Measurements from ENCODE around the gene KNDC1.
"Not testable (repeated sequence)": the region's sequence is repeated elsewhere in the genome, so short reads cannot be mapped to it uniquely, and the experiment has no call there.

Gene KNDC1

GRCh38 chr10:133265052-133265451 lies 105.0 kb downstream of the KNDC1 start:
- DNase-seq: not testable (repeated sequence)

- DNase-seq: no peak
These were observed 106.2 kb downstream of the KNDC1 start for GRCh38 chr10:133266056-133266795.

GRCh38 chr10:133267293-133267692 lies 107.3 kb downstream of the KNDC1 start:
- no peak for DNase-seq

GRCh38 chr10:133267829-133268228 lies 107.8 kb downstream of the KNDC1 start:
- DNase-seq: no peak

GRCh38 chr10:133268532-133268931 lies 108.5 kb downstream of the KNDC1 start:
- no peak for DNase-seq

- DNase-seq: no peak
These were observed 109.3 kb downstream of the KNDC1 start for GRCh38 chr10:133269367-133269766.

GRCh38 chr10:133270204-133270603 lies 110.2 kb downstream of the KNDC1 start:
- DNase-seq: no peak

GRCh38 chr10:133270773-133271297 lies 110.8 kb downstream of the KNDC1 start:
- no peak for DNase-seq

GRCh38 chr10:133271521-133272300 lies 111.7 kb downstream of the KNDC1 start:
- no peak for DNase-seq

- DNase-seq: no peak
These were observed 112.4 kb downstream of the KNDC1 start for GRCh38 chr10:133272301-133272963.

- no peak for DNase-seq
These were observed 113.0 kb downstream of the KNDC1 start for GRCh38 chr10:133272964-133273420.

GRCh38 chr10:133273534-133274143 lies 113.6 kb downstream of the KNDC1 start:
- DNase-seq: no peak

GRCh38 chr10:133274751-133275683 lies 115.0 kb downstream of the KNDC1 start:
- no peak for DNase-seq

GRCh38 chr10:133275684-133276092 lies 115.7 kb downstream of the KNDC1 start:
- DNase-seq: no peak

All from femur (tissue), 1 donor.